ENCODE data around the gene NHS.

The NHS gene

GRCh38 chrX:17595456-17596035, 220.5 kb downstream of the NHS start:
- Histone ChIP-seq H3K4me1 (peaks cover 0 to 83% (median 23%) of the 10 kb centered on the region in 4 donors), H3K36me3 (no peaks in the 10 kb centered on the region), H3K27ac (peak overlapping the region; percentile 64 to 75), H3K4me3 (no peak overlapping the region), H3K9me3 (no peaks in the 10 kb centered on the region), H3K27me3 (no peaks in the 10 kb centered on the region)
- no peak for TF ChIP-seq CTCF (IDR thresholded peaks at IDR 0.05)
- no peak for DNase-seq
- intact Hi-C loops (cut with DNase I; ENCODE audit: low total_unique reads) = no loop called here

GRCh38 chrX:17596061-17596460, 221.1 kb downstream of the NHS start:
- TF ChIP-seq CTCF (IDR thresholded peaks at IDR 0.05) = no peak
- intact Hi-C loops (cut with DNase I; ENCODE audit: low total_unique reads) = no loop called here
- H3K4me1 ChIP-seq = peaks cover 0 to 85% (median 23%) of the 10 kb centered on the region in 4 donors
- DNase-seq = no peak
- no peak overlapping the region for H3K4me3 ChIP-seq
- no peaks in the 10 kb centered on the region for H3K36me3 ChIP-seq
- H3K27me3 ChIP-seq = no peaks in the 10 kb centered on the region
- no peaks in the 10 kb centered on the region for H3K9me3 ChIP-seq
- peak overlapping the region; percentile 64 to 75 for H3K27ac ChIP-seq

- TF ChIP-seq CTCF (IDR thresholded peaks at IDR 0.05) = no peak
- Histone ChIP-seq H3K4me1 (peaks cover 0 to 91% (median 23%) of the 10 kb centered on the region in 4 donors), H3K27me3 (no peaks in the 10 kb centered on the region), H3K36me3 (no peaks in the 10 kb centered on the region), H3K4me3 (no peak overlapping the region), H3K9me3 (no peaks in the 10 kb centered on the region), H3K27ac (peak overlapping the region; percentile 64 to 75)
- DNase-seq = no peak
- intact Hi-C loops (cut with DNase I; ENCODE audit: low total_unique reads) = no loop called here
Measured at GRCh38 chrX:17596546-17597205, 221.7 kb downstream of the NHS start.

- no peak for TF ChIP-seq CTCF (IDR thresholded peaks at IDR 0.05)
- peak overlapping the region; percentile 64 to 75 for H3K27ac ChIP-seq
- intact Hi-C loops (cut with DNase I; ENCODE audit: low total_unique reads) = no loop called here
- no peak overlapping the region for H3K4me3 ChIP-seq
- H3K4me1 ChIP-seq = peaks cover 0 to 95% (median 26%) of the 10 kb centered on the region in 4 donors
- no peak for DNase-seq
- no peaks in the 10 kb centered on the region for H3K9me3 ChIP-seq
- no peaks in the 10 kb centered on the region for H3K36me3 ChIP-seq
- no peaks in the 10 kb centered on the region for H3K27me3 ChIP-seq
Measured at GRCh38 chrX:17597327-17597726, 222.3 kb downstream of the NHS start.

- intact Hi-C loops (cut with DNase I; ENCODE audit: low total_unique reads) = no loop called here
- DNase-seq = peak; percentile 83 to 92
- H3K27ac ChIP-seq = peak overlapping the region; percentile 64 to 75
- no peak for TF ChIP-seq CTCF (IDR thresholded peaks at IDR 0.05)
- no peaks in the 10 kb centered on the region for H3K27me3 ChIP-seq
- H3K4me1 ChIP-seq = peaks cover 0 to 95% (median 27%) of the 10 kb centered on the region in 4 donors
- H3K36me3 ChIP-seq = no peaks in the 10 kb centered on the region
- H3K4me3 ChIP-seq = no peak overlapping the region
- no peaks in the 10 kb centered on the region for H3K9me3 ChIP-seq
Measured at GRCh38 chrX:17597836-17598439, 222.9 kb downstream of the NHS start.
